Endodermal cell (in vitro differentiated cells): ENCODE results near the gene CNTF. TPM values are rescaled to one million over a fixed set of nuclear protein-coding genes. Genes with fewer than 3 reads are reported as not detected.

Experiments used
- DNase-seq: peaks from one replicate; pipeline ENCODE4 v3.0.0-alpha.2; 2017
- H3K27ac ChIP-seq: 2 replicates; pipeline ENCODE4 v1.5.1; 2013; ENCODE audit warnings: mild to moderate bottlenecking, low read depth, low read length, moderate library complexity
- H3K27me3 ChIP-seq: 2 replicates; pipeline ENCODE4 v1.6.1; 2013; ENCODE audit warnings: mild to moderate bottlenecking, low read length, moderate library complexity; ENCODE audit not compliant: insufficient read depth, control insufficient read depth, poor library complexity, severe bottlenecking
- H3K36me3 ChIP-seq: 2 replicates; pipeline ENCODE4 v1.7.0; 2013; ENCODE audit warnings: mild to moderate bottlenecking, low read length, moderate library complexity; ENCODE audit not compliant: control insufficient read depth, insufficient read depth
- H3K4me1 ChIP-seq: one replicate; pipeline ENCODE4 v1.7.0; 2013; ENCODE audit warnings: low read length; ENCODE audit not compliant: control insufficient read depth, insufficient read depth
- H3K4me3 ChIP-seq: 2 replicates; pipeline ENCODE4 v1.5.1; 2013; ENCODE audit warnings: mild to moderate bottlenecking, low read length, moderate library complexity
- H3K9ac ChIP-seq: 2 replicates; pipeline ENCODE4 v1.6.1; 2013; ENCODE audit warnings: mild to moderate bottlenecking, low read length, moderate library complexity; ENCODE audit not compliant: poor library complexity, severe bottlenecking; ENCODE audit errors: extremely low read depth
- H3K9me3 ChIP-seq: 2 replicates; pipeline ENCODE4 v1.6.1; 2013; ENCODE audit warnings: mild to moderate bottlenecking, low read length, moderate library complexity; ENCODE audit not compliant: control insufficient read depth
- H3K27ac Mint-ChIP-seq: 2 replicates; pipeline ENCODE4 v1.8.0; 2020; ENCODE audit warnings: mixed read lengths
- H3K27me3 Mint-ChIP-seq: 2 replicates; pipeline ENCODE4 v1.8.0; 2021; ENCODE audit warnings: mild to moderate bottlenecking, mixed read lengths; ENCODE audit not compliant: insufficient read depth
- H3K36me3 Mint-ChIP-seq: 2 replicates; pipeline ENCODE4 v1.8.0; 2020; ENCODE audit warnings: low read depth, mixed read lengths
- H3K4me1 Mint-ChIP-seq: 2 replicates; pipeline ENCODE4 v1.8.0; 2020; ENCODE audit warnings: mixed read lengths
- H3K4me3 Mint-ChIP-seq: 2 replicates; pipeline ENCODE4 v1.8.0; 2020; ENCODE audit warnings: mild to moderate bottlenecking, moderate library complexity, mixed read lengths
- H3K9me3 Mint-ChIP-seq: 2 replicates; pipeline ENCODE4 v1.8.0; 2020; ENCODE audit warnings: mild to moderate bottlenecking, mixed read lengths
- CTCF ChIP-seq: fragments of 200-600 bp; sonication (generic); conservative IDR thresholded peaks from 2 replicates; pipeline ENCODE4 v1.5.0; 2021; ENCODE audit warnings: antibody characterized with exemption, mild to moderate bottlenecking
- WGBS, 2 experiments: methylation state at CpG; one replicate each; pipeline versions ENCODE4 v1.1.5 to v1.1.7; 2013; ENCODE audit warnings: missing lambda C conversion rate in 2 of 2, mixed read lengths in 1 of 2; ENCODE audit not compliant: insufficient coverage in 1 of 2, insufficient read length in 1 of 2; 5-methylcytosine and 5-hydroxymethylcytosine counted together
- total RNA-seq, 2 donors: library from RNA; stranded (reverse); fragmentation: NEBNext Ultra II Directional in 1 of 2; extraction: Animal tissue kit (Norgen Biotek cat#: 25700) in 1 of 2; gene quantifications; 2 replicates in 1 of 2; 3 replicates in 1 of 2; pipeline ENCODE4 v1.2.1, GENCODE V29; 2021

Gene CNTF
- total RNA-seq, 2 donors from 2014 or later: 1.7 to 3.7 TPM

DNA sequence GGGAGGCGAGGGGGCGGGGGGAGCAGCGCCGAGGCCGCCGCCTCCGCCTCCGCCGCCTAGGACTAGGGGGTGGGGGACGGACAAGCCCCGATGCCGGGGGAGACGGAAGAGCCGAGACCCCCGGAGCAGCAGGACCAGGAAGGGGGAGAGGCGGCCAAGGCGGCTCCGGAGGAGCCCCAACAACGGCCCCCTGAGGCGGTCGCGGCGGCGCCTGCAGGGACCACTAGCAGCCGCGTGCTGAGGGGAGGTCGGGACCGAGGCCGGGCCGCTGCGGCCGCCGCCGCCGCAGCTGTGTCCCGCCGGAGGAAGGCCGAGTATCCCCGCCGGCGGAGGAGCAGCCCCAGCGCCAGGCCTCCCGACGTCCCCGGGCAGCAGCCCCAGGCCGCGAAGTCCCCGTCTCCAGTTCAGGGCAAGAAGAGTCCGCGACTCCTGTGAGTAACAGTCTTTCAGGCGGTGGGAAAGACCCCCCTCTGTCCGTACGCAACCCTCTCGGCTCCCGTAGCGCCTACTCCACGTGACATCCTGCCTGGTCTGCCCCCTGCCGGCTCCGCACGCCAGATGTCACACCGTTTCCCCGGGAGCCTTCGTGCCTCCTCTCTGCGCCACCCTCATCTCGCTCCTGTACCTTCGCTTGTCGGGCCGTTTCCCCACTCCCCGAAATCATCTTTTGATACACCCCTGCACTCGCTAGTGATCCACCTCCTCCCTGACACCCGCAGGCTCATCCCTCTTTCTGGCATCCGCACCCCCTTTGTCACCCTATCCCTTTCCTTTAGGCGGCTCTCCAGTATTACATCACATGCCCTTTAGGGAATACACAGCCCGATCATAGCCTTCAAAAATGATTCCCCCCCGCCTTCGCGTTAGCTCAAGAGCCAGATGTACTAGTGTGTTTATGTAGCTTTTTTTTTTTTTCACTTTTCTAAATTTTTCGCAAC is 43.0 kb upstream of the CNTF start:
- Histone ChIP-seq H3K4me1 (no peaks in the 10 kb centered on the region), H3K9me3 (no peaks in the 10 kb centered on the region), H3K27ac (peak overlapping the region; percentile 95), H3K4me3 (peak overlapping the region; percentile 97), H3K27me3 (no peaks in the 10 kb centered on the region), H3K36me3 (peaks cover 5% of the 10 kb centered on the region), H3K9ac (peak overlapping the region; percentile 96)
- peak; percentile 80 for TF ChIP-seq CTCF
- H3K27me3 Mint-ChIP-seq: no peaks in the 10 kb centered on the region
- DNase-seq: peak; percentile 95
- H3K4me1 Mint-ChIP-seq: peaks cover 30% of the 10 kb centered on the region
- peak overlapping the region; percentile 97 for H3K27ac Mint-ChIP-seq
- WGBS, 2 experiments: 0% methylated on average over 16 to 77 of the region's 78 CpGs
- H3K36me3 Mint-ChIP-seq: peaks cover 4% of the 10 kb centered on the region
- no peaks in the 10 kb centered on the region for H3K9me3 Mint-ChIP-seq
- peak overlapping the region; percentile 96 for H3K4me3 Mint-ChIP-seq

GRCh38 chr11:58580311-58580710 is 42.2 kb upstream of the CNTF start:
- H3K27me3 ChIP-seq: no peaks in the 10 kb centered on the region
- H3K4me3 ChIP-seq: peak overlapping the region; percentile 97
- Mint-ChIP-seq H3K27ac (no peak overlapping the region), H3K4me1 (peaks cover 28% of the 10 kb centered on the region), H3K9me3 (no peaks in the 10 kb centered on the region), H3K4me3 (peak overlapping the region; percentile 96), H3K36me3 (peaks cover 4% of the 10 kb centered on the region), H3K27me3 (no peaks in the 10 kb centered on the region)
- H3K4me1 ChIP-seq: no peaks in the 10 kb centered on the region
- peak overlapping the region; percentile 96 for H3K9ac ChIP-seq
- no peak for TF ChIP-seq CTCF
- no peak for DNase-seq
- H3K36me3 ChIP-seq: peaks cover 10% of the 10 kb centered on the region
- H3K27ac ChIP-seq: peak overlapping the region; percentile 95
- no peaks in the 10 kb centered on the region for H3K9me3 ChIP-seq
- WGBS, 2 experiments: 38% methylated on average over 2 of the region's 2 CpGs; no CpG with 5 or more reads in 1 of the 2 experiments

DNA sequence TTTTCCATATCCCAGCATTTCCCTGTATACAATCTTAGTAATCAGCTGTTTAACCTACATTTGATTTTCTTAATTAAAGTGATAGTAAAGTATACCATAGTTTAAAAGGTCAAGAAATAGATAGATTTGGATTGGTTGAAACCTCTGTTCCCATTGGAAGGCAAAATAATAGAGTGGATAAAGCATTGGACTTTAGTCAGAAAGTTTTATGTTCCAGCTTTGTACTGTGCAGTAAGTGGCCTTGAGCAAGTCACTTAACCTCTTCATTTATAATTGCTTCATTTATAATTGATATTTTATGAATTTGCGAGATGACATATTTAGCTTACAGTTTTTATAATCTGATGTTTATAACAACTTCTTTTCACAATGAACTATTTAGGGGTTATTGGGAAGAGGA is 40.0 kb upstream of the CNTF start:
- no peak overlapping the region for H3K27ac ChIP-seq

More for the DNA sequence above, 40.0 kb upstream of the CNTF start:
- H3K9ac ChIP-seq: no peak overlapping the region
- no CpG with 5 or more reads among the region's 1 CpG for WGBS, 2 experiments
- H3K27me3 ChIP-seq: no peaks in the 10 kb centered on the region
- peaks cover 30% of the 10 kb centered on the region for H3K36me3 ChIP-seq
- peak overlapping the region; percentile 97 for H3K4me3 ChIP-seq
- TF ChIP-seq CTCF: no peak
- H3K4me3 Mint-ChIP-seq: no peak overlapping the region
- H3K4me1 Mint-ChIP-seq: peaks cover 17% of the 10 kb centered on the region
- no peaks in the 10 kb centered on the region for H3K9me3 Mint-ChIP-seq
- no peaks in the 10 kb centered on the region for H3K27me3 Mint-ChIP-seq
- H3K36me3 Mint-ChIP-seq: peaks cover 15% of the 10 kb centered on the region
- no peaks in the 10 kb centered on the region for H3K9me3 ChIP-seq
- no peak overlapping the region for H3K27ac Mint-ChIP-seq
- no peak for DNase-seq
- H3K4me1 ChIP-seq: no peaks in the 10 kb centered on the region
